GM19351 (cell line): ENCODE measurements around the gene BFSP1.

Experiments
- ATAC-seq: cut with Tn5 transposase; IDR thresholded peaks from one replicate; pipeline ENCODE4 v1.9.1; 2021; ENCODE audit warnings: mild to moderate bottlenecking, moderate library complexity; ENCODE audit not compliant: unreplicated experiment

BFSP1 gene

GRCh38 chr20:17500271-17500670, 30.9 kb downstream of the BFSP1 start:
- ATAC-seq, result no peak

DNA sequence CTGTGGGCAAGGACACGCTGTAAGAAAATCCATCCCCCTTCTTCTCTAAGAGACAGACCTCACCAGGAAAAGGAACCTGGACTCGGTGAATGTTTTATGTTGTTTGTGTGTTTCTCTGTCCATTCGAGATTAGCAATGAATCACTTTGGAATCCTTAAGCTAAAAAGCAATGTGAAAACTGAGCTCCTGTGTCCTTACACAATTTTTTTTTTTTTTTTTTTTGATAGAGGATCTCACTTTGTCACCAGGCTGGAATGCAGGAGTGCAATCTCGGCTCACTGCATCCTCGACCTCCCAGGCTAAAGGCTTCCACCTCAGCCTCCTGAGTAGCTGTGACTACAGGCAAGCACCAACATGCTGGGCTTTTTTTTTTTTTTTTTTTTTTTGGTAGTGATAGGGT, 32.1 kb downstream of the BFSP1 start:
- no peak for ATAC-seq

GRCh38 chr20:17498641-17499040, 32.5 kb downstream of the BFSP1 start:
- no peak for ATAC-seq

DNA sequence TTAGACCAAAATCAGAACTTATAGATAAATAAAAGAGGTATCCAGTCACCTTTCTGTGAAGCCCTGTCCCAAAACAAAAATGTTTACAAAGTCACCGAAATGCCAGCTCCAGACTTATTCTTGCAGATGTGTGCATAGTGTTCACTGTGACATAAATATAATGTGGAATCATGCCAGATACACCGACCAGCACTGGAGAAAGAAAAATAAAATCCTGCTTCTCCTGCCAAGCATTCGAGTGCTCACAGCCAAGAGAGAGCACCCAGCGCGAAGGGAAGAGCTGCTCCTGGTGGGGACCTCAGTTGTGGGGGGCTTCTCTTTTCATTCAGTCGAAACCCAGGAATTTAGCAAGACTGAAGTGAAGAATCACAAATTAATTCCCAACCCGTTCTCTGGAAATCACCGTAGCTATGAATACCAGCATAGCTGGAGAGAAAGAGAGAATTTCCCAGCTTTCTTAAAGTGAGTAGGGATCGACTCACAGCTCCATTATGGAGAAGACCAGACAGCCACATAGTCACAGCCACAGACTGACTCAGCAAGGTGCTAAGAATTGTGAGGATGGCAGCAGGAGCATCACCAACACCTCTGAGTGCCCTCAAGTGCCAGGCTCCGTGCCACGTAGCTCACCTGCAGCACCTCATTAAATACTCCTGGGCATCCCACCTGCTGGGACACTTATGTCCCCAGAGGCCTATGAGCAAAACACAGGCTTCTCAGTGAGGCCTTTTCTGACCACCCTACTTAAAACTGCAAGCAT, 33.2 kb downstream of the BFSP1 start:
- ATAC-seq, result no peak

- no peak for ATAC-seq
These were observed 35.4 kb downstream of the BFSP1 start for GRCh38 chr20:17495826-17496225.

DNA sequence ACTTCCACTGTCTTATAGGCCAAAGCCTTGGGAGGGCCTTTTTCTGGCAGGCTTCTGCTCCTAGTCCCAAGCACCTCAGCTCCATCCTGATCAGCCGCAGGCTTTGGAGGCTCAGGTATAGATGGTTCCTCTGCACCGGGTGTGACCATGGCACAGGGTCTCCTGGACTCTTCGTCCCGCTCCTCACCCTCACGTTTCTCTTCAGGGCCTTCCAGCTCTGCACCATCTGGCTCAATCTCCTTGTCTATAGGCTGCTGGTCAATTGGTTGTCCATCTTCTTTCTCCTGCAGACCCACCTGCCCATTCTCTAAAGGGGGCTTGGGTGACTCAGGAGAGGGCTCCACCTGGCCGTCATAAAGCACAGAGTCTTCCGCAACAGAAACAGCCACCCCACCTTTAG, 37.0 kb downstream of the BFSP1 start:
- no peak for ATAC-seq

DNA sequence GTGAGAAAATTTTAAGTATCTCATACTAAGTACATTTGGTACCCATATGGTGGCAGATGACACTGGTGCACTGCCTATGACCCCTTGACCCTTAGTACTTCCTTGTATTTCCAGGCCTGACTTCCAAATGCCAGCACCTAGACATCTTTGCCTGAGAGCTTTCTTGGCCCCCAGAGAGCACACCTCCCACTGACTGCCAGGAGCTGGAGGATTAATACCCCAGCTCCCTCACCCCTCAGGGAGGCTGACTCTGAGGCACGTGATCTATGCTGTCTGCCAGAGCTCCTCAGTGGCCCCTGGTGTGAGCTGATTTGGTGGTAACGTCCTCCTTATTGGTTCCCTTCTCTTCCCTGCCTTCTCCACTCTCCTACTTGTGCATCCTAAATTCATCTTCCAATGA, 38.0 kb downstream of the BFSP1 start:
- ATAC-seq, result no peak

- ATAC-seq, result no peak
These were observed 39.7 kb downstream of the BFSP1 start for GRCh38 chr20:17491488-17491887.

GRCh38 chr20:17491041-17491440, 40.1 kb downstream of the BFSP1 start:
- ATAC-seq, result no peak

- ATAC-seq, result no peak
These were observed 40.7 kb downstream of the BFSP1 start for GRCh38 chr20:17490501-17490900.

DNA sequence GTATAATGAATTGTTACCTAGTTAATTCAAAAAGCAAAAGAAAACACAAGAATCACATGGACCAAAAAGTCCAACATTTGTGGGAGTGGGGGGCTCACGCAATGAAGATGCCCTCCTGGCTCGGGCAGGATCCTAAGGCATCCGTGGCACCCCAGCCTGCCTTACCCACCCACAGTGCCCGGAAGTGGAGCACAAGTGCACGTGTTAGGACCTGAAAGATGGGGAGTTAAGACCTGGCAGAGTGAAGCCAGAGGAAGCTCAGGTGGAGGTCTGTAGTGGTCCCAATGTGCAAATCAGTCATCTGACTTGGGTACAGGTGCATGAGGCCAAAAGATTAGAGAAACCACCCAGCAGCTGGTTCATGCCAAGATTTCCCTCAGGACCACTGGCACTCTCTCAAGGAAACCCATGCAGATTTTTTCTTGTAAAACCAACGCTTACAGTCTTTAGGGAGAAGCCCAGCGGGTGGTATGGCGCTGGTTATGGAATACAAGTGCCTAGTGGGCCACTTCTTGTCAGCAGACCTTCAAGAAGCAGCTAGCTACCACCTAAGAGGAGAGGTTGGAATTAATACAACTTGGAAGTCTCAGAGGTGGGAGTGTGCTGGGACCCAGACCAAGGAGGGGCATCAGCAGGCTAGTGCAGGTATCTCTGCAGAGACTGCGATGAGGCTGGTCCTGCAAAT, 42.1 kb downstream of the BFSP1 start:
- no peak for ATAC-seq

DNA sequence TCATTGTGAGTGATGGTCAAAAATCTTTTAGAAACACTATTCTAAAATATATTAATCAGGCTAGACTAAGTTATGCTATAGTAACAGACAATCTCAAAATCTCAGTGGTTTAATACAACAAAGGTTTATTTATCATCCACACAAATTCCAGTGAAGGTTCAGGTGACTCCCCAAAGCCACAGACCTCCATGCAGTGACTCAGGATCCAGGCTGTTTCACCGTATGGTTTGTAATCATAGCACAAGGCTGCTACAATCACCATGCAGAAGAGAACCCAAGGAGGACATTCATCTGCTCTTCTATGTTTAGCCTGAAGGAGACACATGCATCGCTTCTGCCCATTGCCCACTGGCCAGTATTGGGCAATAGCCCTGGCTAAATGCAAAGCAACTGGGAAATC, 46.2 kb downstream of the BFSP1 start:
- no peak for ATAC-seq

DNA sequence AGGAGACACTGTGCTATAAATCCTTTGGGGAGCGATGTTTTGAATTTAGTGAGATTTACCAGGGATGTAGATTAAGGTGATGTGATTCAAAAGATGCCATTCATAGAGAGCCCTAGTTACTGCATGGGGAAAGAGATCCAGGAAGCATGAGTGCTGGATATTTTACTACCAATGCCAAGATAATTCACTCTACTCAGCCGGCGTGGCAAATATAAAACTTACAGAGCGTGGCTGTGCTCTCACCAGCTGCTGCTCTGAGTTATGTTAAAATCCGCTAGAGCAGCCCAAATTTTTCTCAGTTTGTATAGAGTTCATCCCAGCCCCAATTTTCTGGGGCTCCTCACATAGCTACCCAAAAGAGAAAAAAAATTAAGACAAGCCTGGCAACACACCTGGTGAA, 48.6 kb downstream of the BFSP1 start:
- ATAC-seq, result no peak

DNA sequence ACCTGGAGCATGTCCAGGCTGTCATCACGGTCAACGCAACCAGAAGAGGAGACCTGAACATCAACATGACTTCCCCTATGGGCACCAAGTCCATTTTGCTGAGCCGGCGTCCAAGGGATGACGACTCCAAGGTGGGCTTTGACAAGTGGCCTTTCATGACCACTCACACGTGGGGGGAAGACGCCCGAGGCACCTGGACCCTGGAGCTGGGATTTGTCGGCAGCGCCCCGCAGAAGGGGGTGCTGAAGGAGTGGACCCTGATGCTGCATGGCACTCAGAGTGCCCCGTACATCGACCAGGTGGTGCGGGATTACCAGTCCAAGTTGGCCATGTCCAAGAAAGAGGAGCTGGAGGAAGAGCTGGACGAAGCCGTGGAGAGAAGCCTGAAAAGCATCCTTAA, 49.5 kb downstream of the BFSP1 start:
- no peak for ATAC-seq

- no peak for ATAC-seq
These were observed 50.5 kb downstream of the BFSP1 start for GRCh38 chr20:17480696-17481095.

- ATAC-seq, result no peak
These were observed 52.0 kb downstream of the BFSP1 start for GRCh38 chr20:17479063-17479657.

- no peak for ATAC-seq
These were observed 57.5 kb downstream of the BFSP1 start for GRCh38 chr20:17473659-17474058.

- ATAC-seq, result no peak
These were observed 59.5 kb downstream of the BFSP1 start for GRCh38 chr20:17471606-17472187.

DNA sequence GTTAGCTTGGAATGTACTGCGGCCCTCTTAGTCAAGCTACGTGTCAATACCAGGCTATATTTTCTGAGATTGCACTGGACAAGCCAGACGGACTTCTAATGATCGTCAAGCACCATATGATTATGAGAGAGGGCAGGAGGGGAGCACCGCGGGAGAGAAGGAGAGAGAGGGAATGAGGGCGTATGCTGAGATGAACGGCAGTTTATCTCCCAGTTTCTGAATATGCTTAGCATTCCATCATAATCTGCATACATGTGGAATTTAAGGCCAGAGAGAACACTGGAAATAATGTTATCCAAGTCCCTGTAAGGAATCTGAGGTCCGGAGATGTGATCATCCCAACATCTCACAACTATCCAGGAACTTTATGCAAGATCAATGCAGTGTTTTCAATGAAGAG, 60.2 kb downstream of the BFSP1 start:
- no peak for ATAC-seq

DNA sequence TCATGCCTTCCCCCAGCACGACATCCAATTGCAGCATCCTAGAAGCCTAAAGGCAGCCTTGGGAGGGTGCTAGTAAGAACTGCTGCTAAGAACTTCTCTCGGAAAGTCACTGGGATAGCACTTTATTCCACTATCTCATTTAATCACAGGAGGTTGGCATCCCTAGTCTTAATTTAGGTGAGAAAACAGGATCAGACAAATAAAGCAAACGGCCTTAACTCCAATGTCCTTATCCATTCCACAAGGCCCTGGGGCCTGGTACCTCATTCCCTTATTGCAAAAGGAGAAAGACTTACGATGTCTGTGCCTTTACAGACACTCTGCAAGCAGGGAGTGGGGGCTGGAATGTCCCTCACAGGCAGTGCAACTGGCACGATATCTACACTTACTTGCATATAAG, 60.7 kb downstream of the BFSP1 start:
- no peak for ATAC-seq

- no peak for ATAC-seq
These were observed 61.7 kb downstream of the BFSP1 start for GRCh38 chr20:17469246-17470030.
